Epithelial cell of proximal tubule (primary cell): ENCODE data around the gene MLST8. TPM values are rescaled to one million over a fixed set of nuclear protein-coding genes. Genes with fewer than 3 reads are reported as not detected.

ENCODE experiments used
- DNase-seq: peaks from one replicate; pipeline ENCODE4 v3.0.0-alpha.2; 2011; ENCODE audit warnings: low read depth
- H3K4me3 ChIP-seq: 2 replicates; pipeline ENCODE4 v1.5.1; 2011; ENCODE audit warnings: low read depth, mild to moderate bottlenecking, low read length
- CTCF ChIP-seq: conservative IDR thresholded peaks from 2 replicates; pipeline ENCODE4 v1.5.1; 2012; ENCODE audit warnings: low read depth, mild to moderate bottlenecking, low read length
- total RNA-seq: library from RNA; depleted of rRNA; stranded (reverse); fragments of >200 nt; gene quantifications from 2 replicates; pipeline ENCODE4 v1.2.3, GENCODE V29; 2015

Gene MLST8
- total RNA-seq, 1 donor from 2014 or later: 98.2 TPM

DNA sequence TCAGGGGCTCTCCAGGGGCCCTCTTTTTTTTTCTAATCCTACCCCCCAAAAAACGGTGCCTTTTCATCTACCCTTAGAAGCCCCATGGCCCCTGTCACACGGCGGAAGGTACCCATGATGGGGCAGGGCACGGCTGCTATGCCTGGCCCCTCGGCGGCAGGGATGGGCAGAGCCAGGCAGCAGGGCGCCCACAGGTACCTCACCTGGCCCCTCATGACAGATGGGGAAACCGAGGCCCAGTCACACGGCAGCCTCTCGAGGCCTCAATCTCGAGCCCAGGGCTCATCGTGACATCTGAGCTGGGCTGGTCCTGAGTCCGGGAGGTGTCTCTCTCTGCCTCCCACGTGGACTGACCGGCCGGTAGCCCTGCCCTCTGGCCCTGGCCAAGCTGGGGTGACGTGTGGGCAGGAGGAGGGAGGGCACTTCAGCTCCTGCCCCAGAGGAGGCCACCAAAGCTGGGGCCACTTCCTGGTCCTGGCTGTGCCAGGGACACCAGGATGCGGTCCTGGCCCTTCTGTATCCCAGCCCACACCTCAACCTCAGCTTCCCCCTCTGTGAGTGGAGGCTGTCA, 38.1 kb upstream of the MLST8 start:
- TF ChIP-seq CTCF: no peak
- DNase-seq: no peak
- no peak overlapping the region for H3K4me3 ChIP-seq

DNA sequence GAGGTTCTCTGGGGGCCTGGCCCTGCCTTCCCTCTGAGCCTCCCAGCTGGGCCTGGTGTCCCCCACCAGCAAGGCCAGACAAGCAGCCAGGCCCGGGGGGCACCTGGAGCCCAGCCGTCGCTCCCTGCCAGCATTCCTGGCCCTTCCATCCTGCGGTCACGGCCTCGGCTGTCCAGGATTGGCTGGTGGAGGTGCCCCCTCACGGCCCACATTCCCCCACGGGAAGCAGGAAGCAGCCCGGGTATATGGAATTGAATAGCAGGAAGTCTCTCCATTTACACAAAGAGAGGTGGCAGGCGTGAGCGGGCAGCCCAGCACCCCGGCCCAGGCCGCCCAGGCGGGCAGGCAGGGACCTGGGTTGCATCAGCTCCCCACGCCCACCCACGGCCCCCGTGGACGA, 35.2 kb upstream of the MLST8 start:
- DNase-seq: no peak
- TF ChIP-seq CTCF: no peak
- no peak overlapping the region for H3K4me3 ChIP-seq

DNA sequence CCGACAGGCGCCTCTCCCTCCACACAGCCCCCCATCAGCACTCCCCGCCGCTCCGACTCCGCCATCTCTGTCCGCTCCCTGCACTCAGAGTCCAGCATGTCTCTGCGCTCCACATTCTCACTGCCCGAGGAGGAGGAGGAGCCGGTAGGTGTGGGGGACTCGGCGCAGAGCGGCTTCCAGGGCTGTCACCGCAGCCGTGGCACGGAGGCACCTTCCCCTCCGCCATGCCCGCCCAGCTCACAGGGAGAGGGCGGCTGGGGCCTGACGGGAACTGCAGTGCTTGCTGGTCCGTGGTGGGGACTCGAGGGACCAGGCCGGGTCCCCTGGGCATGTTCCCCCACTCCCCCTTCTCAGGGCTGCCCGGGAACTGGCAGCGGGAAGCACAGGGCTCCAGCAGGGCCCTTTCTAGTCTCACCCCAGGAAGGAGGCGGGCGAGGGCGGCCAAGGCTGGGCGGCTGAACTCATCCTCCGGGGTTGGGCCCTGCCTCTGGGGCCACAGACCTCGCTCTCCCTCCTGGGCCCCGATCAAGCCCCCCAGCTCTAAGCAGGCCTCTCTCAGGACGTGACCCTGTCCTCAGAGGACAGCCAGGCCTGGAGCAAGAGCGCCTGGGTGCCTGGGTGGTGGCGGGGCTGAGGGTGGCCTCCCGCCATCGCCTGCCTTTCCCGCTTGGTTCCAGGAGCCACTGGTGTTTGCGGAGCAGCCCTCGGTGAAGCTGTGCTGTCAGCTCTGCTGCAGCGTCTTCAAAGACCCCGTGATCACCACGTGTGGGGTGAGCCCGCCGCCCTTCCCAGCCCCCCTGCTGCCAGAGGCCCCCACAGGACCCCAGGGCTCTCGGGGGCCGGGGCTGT, 34.4 kb upstream of the MLST8 start:
- DNase-seq: no peak
- TF ChIP-seq CTCF: no peak
- no peak overlapping the region for H3K4me3 ChIP-seq

DNA sequence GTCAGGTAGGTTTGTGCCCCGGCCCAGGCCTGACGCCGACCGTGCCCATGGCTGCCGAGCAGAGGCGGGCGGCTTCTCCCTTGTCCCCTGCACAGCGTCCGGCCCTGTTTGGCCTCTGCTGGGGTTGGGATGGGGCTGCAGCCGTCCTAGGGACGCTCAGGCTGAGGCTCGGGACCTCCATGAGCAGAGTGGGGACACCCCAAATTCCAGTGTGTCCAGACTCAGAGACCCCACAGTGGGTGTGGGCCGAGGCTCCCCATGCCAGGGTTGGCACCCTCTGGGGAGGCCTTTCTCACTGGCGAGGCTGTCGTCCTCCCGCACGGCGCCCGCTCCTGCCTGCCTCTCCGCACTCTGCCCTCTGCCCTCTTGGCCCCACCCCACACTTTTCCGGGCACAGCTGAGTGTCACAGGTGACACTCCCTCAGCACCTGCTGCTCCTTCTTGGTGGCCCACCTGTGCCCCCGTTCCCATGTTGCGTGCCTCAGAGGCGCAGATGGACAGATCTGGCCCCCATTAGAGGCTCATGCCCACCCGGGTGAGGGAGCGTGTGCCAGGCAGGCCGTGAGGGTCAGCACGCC, 33.6 kb upstream of the MLST8 start:
- TF ChIP-seq CTCF: no peak
- no peak for DNase-seq
- H3K4me3 ChIP-seq: no peak overlapping the region

DNA sequence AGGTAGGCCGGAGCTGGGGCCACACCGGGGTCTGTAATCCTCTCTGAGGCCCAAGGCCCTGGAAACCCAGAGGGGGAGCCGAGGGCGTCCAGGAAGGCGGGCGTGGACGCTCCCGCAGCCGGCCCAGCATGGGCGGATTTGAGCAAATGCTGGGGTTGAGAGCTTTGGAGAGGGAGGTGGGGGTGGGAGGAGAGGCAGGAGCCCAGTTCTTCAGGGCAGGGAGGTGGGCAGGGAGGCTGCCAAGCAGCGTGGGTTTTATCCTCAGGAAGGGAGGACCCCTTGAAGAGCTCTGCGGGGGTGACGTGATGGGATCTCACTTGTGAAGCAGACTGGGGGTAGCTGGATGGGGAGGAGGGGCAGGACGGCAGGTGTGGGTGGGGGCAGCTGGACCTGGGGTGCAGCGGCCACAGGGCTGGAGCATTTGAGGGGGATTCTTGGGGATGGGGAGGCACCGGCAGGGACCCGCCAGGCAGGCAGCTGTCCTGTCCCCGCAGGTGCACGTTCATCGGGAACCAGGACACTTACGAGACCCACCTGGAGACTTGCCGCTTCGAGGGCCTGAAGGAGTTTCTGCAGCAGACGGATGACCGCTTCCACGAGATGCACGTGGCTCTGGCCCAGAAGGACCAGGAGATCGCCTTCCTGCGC, 32.4 kb upstream of the MLST8 start:
- H3K4me3 ChIP-seq: no peak overlapping the region
- no peak for TF ChIP-seq CTCF
- no peak for DNase-seq

GRCh38 chr16:2173366-2173765, 31.9 kb upstream of the MLST8 start:
- no peak for TF ChIP-seq CTCF
- DNase-seq: no peak
- H3K4me3 ChIP-seq: no peak overlapping the region
